ENCODE data around the gene PPP6R3. TPM values are rescaled to one million over a fixed set of nuclear protein-coding genes. Genes with fewer than 3 reads are reported as not detected.

The PPP6R3 gene
- total RNA-seq, 1 experiment from 2014 or later = 138 TPM

DNA sequence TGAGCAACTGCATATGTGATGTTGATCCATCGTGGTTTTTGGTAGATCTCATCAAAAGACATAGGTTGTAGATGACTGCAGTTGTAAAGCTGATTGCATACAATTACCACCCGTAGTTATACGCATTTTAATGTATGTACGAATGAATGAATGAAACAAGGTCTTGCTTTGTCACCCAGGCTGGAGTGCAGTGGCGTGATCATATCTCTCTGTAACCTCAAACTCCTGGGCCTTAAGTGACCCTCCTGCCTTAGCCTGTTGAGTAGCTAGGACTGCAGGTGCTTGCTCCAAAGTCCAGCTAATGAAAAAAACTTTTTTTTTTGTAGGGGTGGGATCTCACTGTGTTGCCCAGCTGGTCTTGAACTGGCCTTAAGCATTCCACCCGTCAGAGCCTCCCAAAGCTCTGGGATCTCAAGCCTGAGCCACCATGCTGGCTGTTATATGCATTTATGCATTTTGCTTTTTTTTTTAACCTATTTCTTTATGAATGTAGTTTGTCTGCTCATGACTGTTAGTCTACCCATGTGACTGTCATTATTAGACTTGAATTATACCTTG lies 53.5 kb downstream of the PPP6R3 start:
- H3K56ac ChIP-seq (ENCODE audit: insufficient read length, low read depth, low read length) = no peak overlapping the region
- no peaks in the 10 kb centered on the region for H3K9me3 Mint-ChIP-seq
- no peaks in the 10 kb centered on the region for H3K27me3 ChIP-seq (ENCODE audit: insufficient read depth, low read length)
- H2BK20ac ChIP-seq (ENCODE audit: low read depth, low read length, poor library complexity, severe bottlenecking) = no peak overlapping the region
- H3K79me1 ChIP-seq (ENCODE audit: insufficient read depth, low read depth, low read length, poor library complexity, severe bottlenecking) = peaks cover 24% of the 10 kb centered on the region
- H3K36me3 Mint-ChIP-seq (ENCODE audit: insufficient read depth in 1 of 3, low read depth in 3 of 3) = peaks cover 12 to 47% (median 42%) of the 10 kb centered on the region in 3 experiments; a peak in 6 of 7 replicates
- H3K23me2 ChIP-seq (ENCODE audit: insufficient read length, low read depth, low read length, poor library complexity, severe bottlenecking) = no peaks in the 10 kb centered on the region
- H3K4me1 ChIP-seq (ENCODE audit: insufficient read depth, low read length) = no peaks in the 10 kb centered on the region
- WGBS (ENCODE audit: extremely low coverage, insufficient read length, low lambda C conversion rate) = no CpG with 5 or more reads among the region's 6 CpGs
- H2BK12ac ChIP-seq (ENCODE audit: insufficient read length, low read depth, low read length) = no peak overlapping the region
- H3K4ac ChIP-seq (ENCODE audit: low read depth, low read length) = no peak overlapping the region
- no peak for DNase-seq
- H4K20me1 ChIP-seq (ENCODE audit: control insufficient read depth, insufficient read depth, insufficient read length) = peaks cover 3% of the 10 kb centered on the region
- no peak overlapping the region for H3K4me2 ChIP-seq (ENCODE audit: insufficient read depth, insufficient read length, low read length)
- peaks cover 33% of the 10 kb centered on the region; the same call in 1 of the 2 replicates for H3K79me2 ChIP-seq (ENCODE audit: insufficient read depth, low read length)
- no peak overlapping the region for H3K27ac Mint-ChIP-seq
- no peak overlapping the region for H2BK5ac ChIP-seq (ENCODE audit: insufficient read length, low read length)
- H3K9me3 ChIP-seq (ENCODE audit: control insufficient read depth, low read depth, low read length) = no peaks in the 10 kb centered on the region
- no peaks in the 10 kb centered on the region; the same call in 1 of the 2 replicates for H3K27me3 Mint-ChIP-seq (ENCODE audit: low read depth)
- H2BK15ac ChIP-seq (ENCODE audit: low read depth, low read length) = no peak overlapping the region
- H2AFZ ChIP-seq (ENCODE audit: low read length) = no peak overlapping the region
- no peak overlapping the region for H4K91ac ChIP-seq (ENCODE audit: insufficient read length, low read depth, low read length)
- H2BK120ac ChIP-seq (ENCODE audit: low read depth, low read length, poor library complexity, severe bottlenecking) = no peak overlapping the region
- no peak overlapping the region for H2AK5ac ChIP-seq (ENCODE audit: insufficient read length, low read length)
- H3K27ac ChIP-seq (ENCODE audit: insufficient read length, low read depth, low read length) = no peak overlapping the region
- no peak overlapping the region for H3T11ph ChIP-seq (ENCODE audit: low read length)
- no peak overlapping the region for H3K23ac ChIP-seq (ENCODE audit: insufficient read length, low read depth, low read length)
- no peak overlapping the region for H4K5ac ChIP-seq (ENCODE audit: insufficient read length, low read depth, low read length)
- no peak overlapping the region for H3K14ac ChIP-seq (ENCODE audit: insufficient read depth, low read length)
- H4K8ac ChIP-seq (replicated peaks; ENCODE audit: insufficient read length, low read depth, low read length) = no peak overlapping the region
- H3K4me3 Mint-ChIP-seq = no peak overlapping the region
- no peak overlapping the region for H3K9ac ChIP-seq (ENCODE audit: extremely low read depth, insufficient read length, low read length)
- peaks cover 27 to 28% of the 10 kb centered on the region in 2 experiments for H3K4me1 Mint-ChIP-seq
- no peak overlapping the region for H3K18ac ChIP-seq (ENCODE audit: insufficient read length, low read depth, low read length)
- TF ChIP-seq, protein P1, sequence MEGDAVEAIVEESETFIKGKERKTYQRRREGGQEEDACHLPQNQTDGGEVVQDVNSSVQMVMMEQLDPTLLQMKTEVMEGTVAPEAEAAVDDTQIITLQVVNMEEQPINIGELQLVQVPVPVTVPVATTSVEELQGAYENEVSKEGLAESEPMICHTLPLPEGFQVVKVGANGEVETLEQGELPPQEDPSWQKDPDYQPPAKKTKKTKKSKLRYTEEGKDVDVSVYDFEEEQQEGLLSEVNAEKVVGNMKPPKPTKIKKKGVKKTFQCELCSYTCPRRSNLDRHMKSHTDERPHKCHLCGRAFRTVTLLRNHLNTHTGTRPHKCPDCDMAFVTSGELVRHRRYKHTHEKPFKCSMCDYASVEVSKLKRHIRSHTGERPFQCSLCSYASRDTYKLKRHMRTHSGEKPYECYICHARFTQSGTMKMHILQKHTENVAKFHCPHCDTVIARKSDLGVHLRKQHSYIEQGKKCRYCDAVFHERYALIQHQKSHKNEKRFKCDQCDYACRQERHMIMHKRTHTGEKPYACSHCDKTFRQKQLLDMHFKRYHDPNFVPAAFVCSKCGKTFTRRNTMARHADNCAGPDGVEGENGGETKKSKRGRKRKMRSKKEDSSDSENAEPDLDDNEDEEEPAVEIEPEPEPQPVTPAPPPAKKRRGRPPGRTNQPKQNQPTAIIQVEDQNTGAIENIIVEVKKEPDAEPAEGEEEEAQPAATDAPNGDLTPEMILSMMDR (conservative IDR thresholded peaks at IDR 0.05) = no peak

All from H9 (cell line).